Hepatocyte (in vitro differentiated cells): ENCODE results near the gene NLRC3. TPM values are rescaled to one million over a fixed set of nuclear protein-coding genes. Genes with fewer than 3 reads are reported as not detected.

Experiments used
- DNase-seq: peaks from one replicate; pipeline ENCODE4 v3.0.0-alpha.2; 2016; ENCODE audit warnings: low spot score
- H2AFZ ChIP-seq: fragments of 200-600 bp; sonication (generic); 2 replicates; pipeline ENCODE4 v1.6.0; 2016; ENCODE audit warnings: antibody characterized with exemption, mild to moderate bottlenecking
- H3K27ac ChIP-seq: fragments of 200-600 bp; sonication (generic); 2 replicates; pipeline ENCODE4 v1.5.1; 2016; ENCODE audit warnings: mild to moderate bottlenecking
- H3K27me3 ChIP-seq: fragments of 200-600 bp; sonication (generic); 2 replicates; pipeline ENCODE4 v1.6.1; 2016
- H3K36me3 ChIP-seq: fragments of 200-600 bp; sonication (generic); replicated peaks from 2 replicates; pipeline ENCODE4 v1.5.1; 2016; ENCODE audit warnings: low read depth; ENCODE audit not compliant: insufficient read depth
- H3K4me1 ChIP-seq: fragments of 200-600 bp; sonication (generic); 2 replicates; pipeline ENCODE4 v1.5.1; 2016; ENCODE audit warnings: mild to moderate bottlenecking, moderate library complexity; ENCODE audit not compliant: insufficient read depth
- H3K4me2 ChIP-seq: fragments of 200-600 bp; sonication (generic); 2 replicates; pipeline ENCODE4 v1.6.0; 2016
- H3K4me3 ChIP-seq: fragments of 200-600 bp; sonication (generic); 2 replicates; pipeline ENCODE4 v1.5.1; 2016; ENCODE audit warnings: mild to moderate bottlenecking
- H3K79me2 ChIP-seq: fragments of 200-600 bp; sonication (generic); 2 replicates; pipeline ENCODE4 v1.6.0; 2017; ENCODE audit warnings: mild to moderate bottlenecking
- H3K9me2 ChIP-seq: fragments of 200-600 bp; sonication (generic); replicated peaks from 2 replicates; pipeline ENCODE4 v1.6.0; 2017; ENCODE audit warnings: mild to moderate bottlenecking; ENCODE audit not compliant: insufficient read depth
- H3K9me3 ChIP-seq: fragments of 200-600 bp; sonication (generic); 2 replicates; pipeline ENCODE4 v1.5.1; 2016; ENCODE audit warnings: low read depth, mild to moderate bottlenecking
- H4K20me1 ChIP-seq: fragments of 200-600 bp; sonication (generic); 2 replicates; pipeline ENCODE4 v1.6.0; 2016; ENCODE audit warnings: mild to moderate bottlenecking; ENCODE audit not compliant: insufficient read depth, poor library complexity, severe bottlenecking
- CTCF ChIP-seq: fragments of 200-600 bp; sonication (generic); IDR thresholded peaks from 2 replicates; pipeline ENCODE4 v1.5.1; 2016; ENCODE audit warnings: antibody characterized with exemption, mild to moderate bottlenecking; ENCODE audit not compliant: poor library complexity
- EZH2 ChIP-seq: fragments of 200-600 bp; sonication (generic); IDR thresholded peaks from 2 replicates; pipeline ENCODE4 v1.6.1; 2016; ENCODE audit warnings: antibody characterized with exemption, mild to moderate bottlenecking, borderline replicate concordance
- EZH2phosphoT487 ChIP-seq: fragments of 200-600 bp; sonication (generic); IDR thresholded peaks from one replicate; pipeline ENCODE4 v1.6.1; 2018; ENCODE audit warnings: antibody characterized with exemption, mild to moderate bottlenecking, low read depth, moderate library complexity; ENCODE audit not compliant: unreplicated experiment, severe bottlenecking
- whole genome bisulfite sequencing: methylation state at CpG from one replicate; pipeline ENCODE4 v1.1.6; 2016; ENCODE audit warnings: low lambda C conversion rate; ENCODE audit errors: missing lambda C conversion rate; 5-methylcytosine and 5-hydroxymethylcytosine counted together
- polyA plus RNA-seq: library from polyadenylated mRNA; unstranded; fragments of >200 nt; fragmentation: Nextera tagmentation; extraction: Ambion mirVana; gene quantifications from 2 replicates; pipeline ENCODE4 v1.2.1, GENCODE V29; 2016
- total RNA-seq: library from RNA; depleted of rRNA; stranded (reverse); fragments of >200 nt; gene quantifications from 2 replicates; pipeline ENCODE4 v1.2.3, GENCODE V29; 2014

Gene NLRC3
- total and polyA plus RNA-seq, 2 experiments from 2014 or later = 0.10 to 0.15 TPM

- TF ChIP-seq EZH2 (no peak), EZH2phosphoT487 (no peak), CTCF (no peak)
- no peak overlapping the region for H3K4me2 ChIP-seq
- no peak overlapping the region for H2AFZ ChIP-seq
- WGBS = 97% methylated on average over 30 of the region's 30 CpGs
- H3K79me2 ChIP-seq = peaks cover 1% of the 10 kb centered on the region
- no peak for DNase-seq
- H3K9me2 ChIP-seq = no peaks in the 10 kb centered on the region
- H4K20me1 ChIP-seq = no peaks in the 10 kb centered on the region
- H3K4me3 ChIP-seq = no peak overlapping the region
- no peaks in the 10 kb centered on the region for H3K36me3 ChIP-seq
- H3K4me1 ChIP-seq = no peaks in the 10 kb centered on the region
- no peaks in the 10 kb centered on the region for H3K27me3 ChIP-seq
- H3K27ac ChIP-seq = no peak overlapping the region
- H3K9me3 ChIP-seq = no peaks in the 10 kb centered on the region
Observed at GRCh38 chr16:3496386-3496785, 80.8 kb downstream of the NLRC3 start.

DNA sequence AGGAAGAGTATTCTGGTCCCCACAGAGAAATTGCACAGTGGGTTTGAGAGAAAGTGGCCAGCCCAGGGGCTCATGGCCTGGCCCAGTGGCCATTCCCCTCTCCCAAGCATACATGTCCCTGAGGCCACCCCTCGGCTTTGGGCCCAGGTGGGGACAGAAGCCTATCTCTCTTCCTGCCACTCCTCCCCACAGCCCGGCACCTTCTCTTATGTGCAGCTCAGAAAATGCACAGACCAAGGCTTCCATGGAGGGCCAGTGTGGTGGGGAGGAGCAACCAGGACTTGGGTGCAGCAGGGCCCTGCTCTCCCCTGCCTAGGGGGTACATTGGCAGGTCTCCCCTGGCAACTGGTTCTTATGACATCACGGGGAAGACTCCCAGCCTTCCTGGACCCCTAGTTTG is 82.0 kb downstream of the NLRC3 start, which contains the start of gene C16orf90:
TSS of gene C16orf90 (minus strand) at position 314 of the 400 bp plus-strand sequence. CDS start at position 246, 68 bp downstream.
- Histone ChIP-seq H3K79me2 (no peaks in the 10 kb centered on the region), H4K20me1 (no peaks in the 10 kb centered on the region), H3K27ac (no peak within 1 kb of the TSS), H3K4me3 (no peak within 1 kb of the TSS), H2AFZ (no peak within 1 kb of the TSS), H3K4me1 (no peaks in the 10 kb centered on the region), H3K36me3 (no peaks in the 10 kb centered on the region), H3K9me2 (no peaks in the 10 kb centered on the region), H3K9me3 (no peaks in the 10 kb centered on the region), H3K27me3 (no peaks in the 10 kb centered on the region), H3K4me2 (no peak within 1 kb of the TSS)
- no peak for DNase-seq
- WGBS = 91% methylated on average over 3 of the region's 3 CpGs
- no peak for TF ChIP-seq EZH2
- no peak for TF ChIP-seq CTCF
- TF ChIP-seq EZH2phosphoT487 = no peak

DNA sequence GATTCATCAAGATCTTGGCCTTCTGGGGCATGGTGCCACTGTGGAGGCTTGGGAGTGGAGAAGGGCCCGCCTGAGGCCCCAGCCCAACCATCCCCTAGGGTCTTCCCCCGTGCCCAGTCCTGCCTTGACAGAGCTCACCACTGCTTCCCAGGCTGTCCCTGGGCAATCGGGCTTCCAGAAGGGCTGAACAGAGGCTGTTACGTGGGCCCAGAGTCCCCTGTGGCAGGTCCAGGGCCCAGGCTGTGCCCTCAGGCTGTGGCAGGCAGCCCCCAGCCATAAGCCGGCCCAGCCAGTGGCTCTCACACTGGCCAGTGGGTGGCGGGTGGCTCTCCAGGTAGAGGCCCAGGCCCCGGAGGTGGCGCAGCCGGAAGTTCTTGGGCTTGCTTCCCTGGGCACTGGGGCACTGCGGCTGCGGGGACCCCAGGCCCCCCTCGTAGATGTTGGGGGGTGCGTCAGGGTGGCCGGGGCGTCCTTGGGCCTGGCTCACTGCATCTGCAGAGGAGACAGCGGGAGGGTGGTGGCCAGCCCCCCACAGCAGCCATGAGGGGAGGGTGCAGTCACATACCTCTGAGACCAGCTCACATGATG is 82.7 kb downstream of the NLRC3 start:
- Histone ChIP-seq H3K4me3 (no peak overlapping the region), H3K4me2 (no peak overlapping the region), H3K9me2 (no peaks in the 10 kb centered on the region), H3K79me2 (no peaks in the 10 kb centered on the region), H4K20me1 (no peaks in the 10 kb centered on the region), H3K9me3 (no peaks in the 10 kb centered on the region), H2AFZ (no peak overlapping the region), H3K4me1 (no peaks in the 10 kb centered on the region), H3K27ac (no peak overlapping the region), H3K27me3 (no peaks in the 10 kb centered on the region), H3K36me3 (no peaks in the 10 kb centered on the region)
- no peak for TF ChIP-seq CTCF
- TF ChIP-seq EZH2phosphoT487 = no peak
- no peak for DNase-seq
- WGBS = 97% methylated on average over 16 of the region's 16 CpGs

GRCh38 chr16:3492356-3492755 is 84.8 kb downstream of the NLRC3 start:
- no peak for TF ChIP-seq EZH2phosphoT487
- no peak for TF ChIP-seq CTCF
- TF ChIP-seq EZH2 = no peak

More at GRCh38 chr16:3492356-3492755, 84.8 kb downstream of the NLRC3 start:
- Histone ChIP-seq H3K4me2 (no peak overlapping the region), H3K27ac (no peak overlapping the region), H3K36me3 (no peaks in the 10 kb centered on the region), H4K20me1 (no peaks in the 10 kb centered on the region), H3K4me1 (no peaks in the 10 kb centered on the region), H3K4me3 (no peak overlapping the region), H2AFZ (no peak overlapping the region), H3K9me3 (no peaks in the 10 kb centered on the region), H3K79me2 (no peaks in the 10 kb centered on the region), H3K9me2 (no peaks in the 10 kb centered on the region), H3K27me3 (no peaks in the 10 kb centered on the region)
- no peak for DNase-seq
- WGBS = 93% methylated on average over 10 of the region's 10 CpGs
